K562 (cell line): ENCODE measurements around the gene ACP4.
"Not testable (repeated sequence)": the region's sequence is repeated elsewhere in the genome, so short reads cannot be mapped to it uniquely, and the experiment has no call there.

ENCODE experiments used
- FOXP1 ChIP-seq: sonication (generic); formaldehyde crosslinking; IDR thresholded peaks from 2 replicates; pipeline ENCODE4 v1.8.0; 2022; ENCODE audit warnings: mild to moderate bottlenecking, missing genetic modification reagents
- HNRNPK ChIP-seq: fragments of 200-400 bp; formaldehyde crosslinking; IDR thresholded peaks from one replicate; pipeline ENCODE4 v1.6.1; 2018; ENCODE audit warnings: mild to moderate bottlenecking, low read depth, low read length; ENCODE audit not compliant: poor library complexity, severe bottlenecking
- MTA3 ChIP-seq: fragments of 450-650 bp; formaldehyde crosslinking; IDR thresholded peaks from 2 replicates; pipeline ENCODE4 v1.6.1; 2017; ENCODE audit warnings: mild to moderate bottlenecking, borderline replicate concordance
- NR2C2 ChIP-seq, 2 experiments: fragments of 200-800 bp in 1 of 2; sonication (Bioruptor generic) in 1 of 2; sonication (generic) in 1 of 2; formaldehyde crosslinking in 1 of 2; IDR thresholded peaks; 2 replicates each; pipeline versions ENCODE4 v1.6.1 to v1.8.0; 2016 to 2022; ENCODE audit warnings: mild to moderate bottlenecking in 1 of 2, missing compliant biosample characterization in 1 of 2, missing genetic modification characterization in 1 of 2, missing genetic modification reagents in 1 of 2

- TF ChIP-seq HNRNPK; NR2C2 (CRISPR knock-in tag; IDR thresholded peaks at IDR 0.05); NR2C2 (tag; IDR thresholded peaks at IDR 0.05); FOXP1 (CRISPR knock-in tag); MTA3: not testable (repeated sequence)
Measured at GRCh38 chr19:50767263-50767662, 23.0 kb upstream of the ACP4 start.
